NCI-H82 treated with DMSO at 0.1 percent for 48 hours (cell line): ENCODE data around the gene PLAAT4.
"Not testable (repeated sequence)": the region's sequence is repeated elsewhere in the genome, so short reads cannot be mapped to it uniquely, and the experiment has no call there.

Source experiments
- DNase-seq: peaks from one replicate; lab custom pipeline; 2025; ENCODE audit not compliant: unreplicated experiment; lab: John Stamatoyannopoulos, UW

The PLAAT4 gene

DNA sequence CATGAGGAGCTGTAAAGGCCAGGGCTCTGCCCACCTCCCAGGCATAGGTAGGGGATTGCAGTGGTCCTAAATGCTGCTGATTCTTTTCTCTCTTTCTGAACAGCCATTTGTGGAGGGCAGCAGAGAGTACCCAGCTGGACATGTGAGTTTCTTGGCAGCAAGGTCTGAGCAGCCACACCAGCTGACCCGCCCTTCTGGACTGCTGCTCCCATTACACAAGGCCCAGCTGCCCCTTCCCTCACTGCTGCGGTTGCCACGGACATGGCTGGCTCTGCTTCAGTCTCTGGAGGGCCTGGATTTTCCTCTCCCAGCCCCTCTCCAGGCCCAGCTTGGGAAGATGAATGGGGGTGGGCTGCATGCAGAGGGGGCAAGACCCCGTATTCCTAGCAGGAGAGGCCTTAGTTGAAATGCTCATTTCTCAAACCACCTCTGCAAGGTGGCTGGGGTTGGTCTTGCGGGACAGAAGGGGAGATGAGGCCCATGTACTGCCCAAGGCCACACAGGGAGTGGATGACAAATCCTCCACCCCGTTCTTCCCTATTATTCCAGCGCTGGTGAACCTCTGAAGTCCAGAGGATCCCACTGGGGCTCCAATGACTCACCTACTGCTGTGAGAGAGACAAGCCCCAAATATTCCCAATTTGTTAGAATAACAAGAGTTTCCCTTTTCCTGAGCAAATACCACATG is 26.1 kb upstream of the PLAAT4 start:
- DNase-seq = no peak

DNA sequence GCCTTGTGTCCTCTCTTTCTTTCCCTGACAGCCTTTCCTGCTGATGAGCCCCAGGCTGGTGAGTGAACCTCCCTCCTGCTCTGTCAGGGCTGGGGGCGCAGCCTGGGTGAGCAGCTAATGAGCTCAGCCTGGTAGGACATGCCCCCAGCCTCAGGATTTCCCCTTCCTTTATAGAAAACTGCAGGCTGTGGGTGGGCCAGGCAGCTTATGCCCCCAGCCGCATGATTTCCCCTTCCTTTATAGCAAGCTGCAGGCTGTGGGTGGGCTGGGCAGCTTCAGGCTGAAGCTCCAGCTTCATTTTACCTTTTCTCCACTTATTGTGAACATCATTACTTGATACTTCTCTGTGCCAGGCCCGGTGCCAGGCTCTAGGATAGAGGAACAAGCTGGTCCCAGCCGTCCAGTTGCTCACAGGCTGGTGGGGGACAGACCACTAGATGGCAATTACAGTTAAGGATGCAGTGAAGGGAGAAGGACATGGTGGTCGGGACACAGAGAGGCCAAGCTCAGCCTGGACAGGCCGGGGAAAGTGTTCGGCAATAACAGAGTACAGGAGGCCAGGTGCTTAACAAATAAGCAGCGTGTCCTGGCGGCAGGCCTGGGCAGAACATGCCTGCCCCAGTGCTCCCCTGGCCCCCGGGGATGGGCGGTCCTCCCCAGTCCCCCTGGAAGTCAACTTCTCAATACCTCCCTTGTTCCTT is 25.4 kb upstream of the PLAAT4 start:
- DNase-seq = no peak

- no peak for DNase-seq
Measured at GRCh38 chr11:63512816-63513215, 23.8 kb upstream of the PLAAT4 start.

- DNase-seq = no peak
Measured at GRCh38 chr11:63516109-63516508, 20.5 kb upstream of the PLAAT4 start.

- DNase-seq = no peak
Measured at GRCh38 chr11:63517156-63517555, 19.5 kb upstream of the PLAAT4 start.

DNA sequence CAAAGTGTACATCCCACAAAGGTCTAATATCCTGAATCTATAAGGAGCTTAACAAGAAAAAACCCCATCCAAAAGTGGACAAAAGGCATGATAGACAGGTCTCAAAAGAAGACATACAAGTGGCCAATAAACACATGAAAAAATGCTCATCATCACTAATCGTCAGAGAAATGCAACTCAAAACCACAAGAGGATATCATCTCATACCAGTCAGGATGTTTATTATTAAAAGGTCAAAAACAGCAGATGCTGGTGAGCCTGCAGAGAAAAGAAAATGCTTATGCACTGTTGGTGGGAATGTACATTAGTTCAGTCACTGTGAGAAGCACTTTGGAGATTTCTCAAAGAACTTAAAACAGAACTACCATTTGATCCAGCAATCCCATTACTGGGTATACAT is 18.1 kb upstream of the PLAAT4 start:
- DNase-seq = no peak

DNA sequence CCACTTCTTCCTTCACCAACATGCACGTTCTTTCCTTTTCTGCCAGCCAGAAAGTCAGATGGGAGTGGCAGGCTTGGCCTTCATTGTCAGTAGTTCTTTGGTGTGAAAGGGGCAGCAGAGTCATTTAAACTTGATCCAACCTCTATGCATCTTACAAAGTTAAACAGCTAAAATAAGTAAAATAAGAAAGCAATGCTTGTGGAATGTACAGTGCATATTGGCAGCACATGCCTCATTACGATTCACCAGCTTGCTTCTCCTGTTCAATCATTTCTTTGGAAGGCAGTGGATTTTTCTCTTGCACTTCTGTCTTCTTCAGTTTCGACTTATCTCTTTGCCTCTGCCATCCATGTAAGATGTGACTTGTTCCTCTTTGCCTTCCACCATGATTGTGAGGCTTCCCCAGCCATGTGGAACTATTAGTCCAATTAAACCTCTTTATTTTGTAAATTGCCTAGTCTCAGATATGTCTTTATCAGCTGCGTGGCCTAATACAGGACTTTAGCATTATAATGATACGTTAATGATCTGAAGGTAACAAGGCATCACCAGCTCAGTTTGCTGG is 15.9 kb upstream of the PLAAT4 start:
- no peak for DNase-seq

GRCh38 chr11:63521896-63522295 is 14.7 kb upstream of the PLAAT4 start:
- DNase-seq = no peak

DNA sequence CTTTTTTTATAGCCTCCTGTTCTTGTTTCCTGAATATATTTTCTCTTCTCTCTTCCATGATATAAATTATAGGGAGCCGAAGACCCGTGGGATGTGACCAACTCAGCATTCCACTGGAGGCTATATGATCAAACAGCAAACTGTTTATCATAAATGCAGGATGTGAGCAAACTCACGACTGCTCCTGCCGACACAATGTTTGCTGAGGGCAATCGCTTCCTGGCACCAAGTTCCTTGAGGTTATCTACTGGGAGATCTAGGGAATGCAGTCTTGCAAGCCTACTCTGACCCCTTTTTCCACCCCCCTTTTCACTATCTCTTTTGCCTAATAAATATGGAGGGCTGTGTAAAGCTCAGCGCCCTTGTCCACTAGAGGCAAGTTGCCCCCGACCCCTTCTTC is 13.5 kb upstream of the PLAAT4 start:
- no peak for DNase-seq

- no peak for DNase-seq
Measured at GRCh38 chr11:63527667-63528066, 8.9 kb upstream of the PLAAT4 start.

DNA sequence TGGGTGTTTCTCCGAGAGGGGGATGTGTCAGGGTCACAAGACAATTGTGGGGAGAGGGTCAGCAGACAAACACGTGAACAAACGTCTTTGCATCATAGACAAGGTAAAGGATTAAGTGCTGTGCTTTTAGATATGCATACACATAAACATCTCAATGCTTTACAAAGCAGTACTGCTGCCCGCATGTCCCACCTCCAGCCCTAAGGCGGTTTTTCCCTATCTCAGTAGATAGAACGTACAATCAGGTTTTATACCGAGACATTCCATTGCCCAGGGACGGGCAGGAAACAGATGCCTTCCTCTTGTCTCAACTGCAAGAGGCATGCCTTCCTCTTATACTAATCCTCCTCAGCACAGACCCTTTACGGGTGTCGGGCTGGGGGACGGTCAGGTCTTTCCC is 8.5 kb upstream of the PLAAT4 start:
- not testable (repeated sequence) for DNase-seq

GRCh38 chr11:63528729-63529278 is 7.8 kb upstream of the PLAAT4 start:
- DNase-seq = not testable (repeated sequence)

GRCh38 chr11:63529373-63529772 is 7.2 kb upstream of the PLAAT4 start:
- DNase-seq = not testable (repeated sequence)

DNA sequence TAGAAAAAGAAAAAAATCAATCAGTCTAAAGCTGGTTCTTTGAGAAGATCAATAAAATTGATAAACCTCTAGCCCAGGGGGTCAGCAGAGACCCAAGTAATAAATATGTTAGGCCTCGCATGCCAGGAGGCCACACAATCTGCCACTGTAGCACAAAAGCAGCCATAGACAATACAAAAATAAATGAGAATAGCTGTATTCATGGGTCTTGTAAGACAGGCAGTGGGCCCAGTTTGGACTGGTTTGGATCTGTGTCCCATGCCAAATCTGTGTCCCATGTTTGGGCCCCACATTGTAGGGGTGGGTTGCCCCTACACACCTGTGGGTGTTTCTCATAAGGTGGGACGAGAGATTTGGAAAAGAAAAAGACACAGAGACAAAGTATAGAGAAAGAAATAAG is 6.6 kb upstream of the PLAAT4 start:
- no peak for DNase-seq

- DNase-seq = not testable (repeated sequence)
Measured at GRCh38 chr11:63531074-63531792, 5.4 kb upstream of the PLAAT4 start.

DNA sequence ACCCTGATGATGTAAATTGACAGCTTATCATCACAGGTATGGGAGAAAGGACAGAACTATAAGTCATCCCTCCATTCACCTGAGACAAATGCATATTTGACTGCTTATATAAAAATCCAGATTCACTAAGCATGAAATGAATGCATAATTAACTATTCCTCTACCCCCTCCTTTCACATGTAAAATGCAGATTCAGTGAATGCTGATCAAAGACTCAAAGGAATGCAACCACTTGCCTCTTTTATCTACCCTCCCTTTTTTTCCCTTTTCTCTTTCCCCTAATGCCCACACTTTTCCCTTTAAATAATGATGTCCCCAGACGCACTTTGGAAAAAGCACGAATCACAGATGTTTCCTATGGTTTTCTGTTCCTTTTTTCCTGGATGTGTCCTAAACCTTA is 4.5 kb upstream of the PLAAT4 start:
- DNase-seq = no peak

GRCh38 chr11:63532799-63533475 is 3.7 kb upstream of the PLAAT4 start:
- no peak for DNase-seq

DNA sequence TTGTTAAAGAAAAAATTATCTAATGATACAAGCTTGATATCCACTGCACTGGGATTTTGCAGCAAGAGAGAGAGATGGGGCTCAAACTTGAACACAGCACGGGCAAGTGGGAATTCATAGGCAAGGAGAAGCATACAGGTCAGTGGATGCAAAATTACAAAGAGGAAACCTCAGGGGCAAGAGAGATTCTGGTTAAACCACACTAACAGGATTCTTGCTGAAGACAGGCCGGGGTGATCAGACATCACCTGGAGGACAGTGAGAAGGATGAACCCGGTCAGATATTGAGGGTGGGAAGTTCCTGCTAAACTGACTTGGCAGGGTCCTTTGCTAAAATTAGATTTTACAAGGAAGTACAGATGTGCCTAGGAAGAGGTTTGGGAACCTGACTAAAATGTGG is 2.5 kb upstream of the PLAAT4 start:
- DNase-seq = no peak

GRCh38 chr11:63534895-63535461 is 1.6 kb upstream of the PLAAT4 start:
- DNase-seq = no peak

- no peak for DNase-seq
Measured at GRCh38 chr11:63535734-63536133, 874 bp upstream of the PLAAT4 start.
